GM12878 (cell line): ENCODE results near the gene C8G.

ENCODE experiments used
- CEBPB ChIP-seq, 2 experiments: fragments of 150-350 bp in 1 of 2; IDR thresholded peaks; 2 replicates each; pipeline ENCODE4 v1.6.1; 2012 to 2014; ENCODE audit warnings: low read depth in 2 of 2, low read length in 2 of 2, borderline replicate concordance in 1 of 2, inconsistent platforms in 1 of 2
- CEBPZ ChIP-seq: fragments of 150-350 bp; IDR thresholded peaks from 2 replicates; pipeline ENCODE4 v1.6.1; 2016; ENCODE audit warnings: low read depth, low read length
- POLR2A ChIP-seq: IDR thresholded peaks from 2 replicates; pipeline ENCODE4 v1.6.1; 2011; ENCODE audit warnings: low read depth, mild to moderate bottlenecking, low read length
- ZBTB33 ChIP-seq: fragments of 450-650 bp; IDR thresholded peaks from 2 replicates; pipeline ENCODE4 v1.6.1; 2017; ENCODE audit warnings: mild to moderate bottlenecking

GRCh38 chr9:136952321-136952850, 7.3 kb downstream of the C8G start:
- no peak for TF ChIP-seq ZBTB33
- TF ChIP-seq POLR2A = no peak
- no peak for TF ChIP-seq CEBPB (IDR thresholded peaks at IDR 0.05; ENCODE audit: borderline replicate concordance in 1 of 2, low read depth in 2 of 2, low read length in 2 of 2)
- no peak for TF ChIP-seq CEBPZ
